Hepatic stellate cell (primary cell): ENCODE data around the gene SIGLEC14.
"Not testable (repeated sequence)": the region's sequence is repeated elsewhere in the genome, so short reads cannot be mapped to it uniquely, and the experiment has no call there.

Experiments used
- DNase-seq: peaks from one replicate; pipeline ENCODE4 v3.0.0; 2011; ENCODE audit warnings: low spot score

The SIGLEC14 gene

DNA sequence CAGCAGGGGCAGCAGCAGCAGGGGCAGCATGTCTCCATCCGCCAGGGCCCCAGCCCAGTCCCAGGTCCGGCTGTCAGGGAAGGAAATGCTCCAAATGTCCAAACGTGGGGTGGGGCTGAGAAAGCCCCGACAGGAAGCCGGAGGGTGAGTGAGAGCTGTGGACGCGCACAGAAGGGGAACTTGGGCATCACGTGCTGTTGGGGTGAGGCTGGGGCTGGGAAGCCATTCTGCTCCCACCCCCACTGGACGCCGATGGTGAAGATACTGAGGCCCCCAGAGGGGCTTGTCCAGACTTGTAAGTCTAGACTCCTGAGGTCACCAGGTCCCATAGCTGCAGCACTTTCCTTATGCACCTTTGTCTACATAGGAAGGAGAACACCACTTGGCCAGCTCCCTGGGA is at the start of gene SIGLEC14:
Gene SIGLEC14 (minus strand): TSS at position 96 of the 400 bp plus-strand sequence. CDS start 66 bp downstream, at position 30.
- DNase-seq: not testable (repeated sequence)

DNA sequence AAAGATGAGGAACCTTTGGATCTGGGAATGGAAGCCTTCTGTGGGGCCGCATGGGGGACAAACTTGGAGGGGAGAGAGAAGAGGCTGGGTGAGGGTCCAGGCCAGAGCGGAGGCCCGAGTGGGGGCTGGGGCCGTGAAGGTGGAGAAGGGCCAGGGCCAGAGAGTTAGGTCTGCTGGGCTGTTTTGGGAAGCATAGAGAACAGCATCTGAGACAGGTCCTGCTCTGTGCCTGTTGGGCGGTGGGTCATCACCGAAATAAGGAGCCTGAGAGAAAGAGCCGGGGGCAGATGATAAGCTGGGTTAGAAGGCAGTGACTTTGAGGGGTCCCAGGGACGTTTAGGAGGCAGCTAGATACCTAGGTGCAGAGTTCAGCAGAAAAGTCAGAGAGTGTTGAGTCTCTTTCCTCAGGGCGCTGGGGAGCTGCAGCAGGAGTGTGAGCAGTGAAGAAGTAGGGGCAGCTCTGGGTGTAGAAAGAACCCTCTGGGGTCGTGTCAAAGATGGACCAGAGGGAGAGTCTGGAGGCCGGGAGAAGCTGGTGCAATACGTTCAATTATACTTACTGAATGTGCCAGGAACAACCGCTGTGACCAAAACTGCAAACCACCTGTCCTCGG is 49.2 kb upstream of the SIGLEC14 start:
- no peak for DNase-seq

- DNase-seq: no peak
Measured at GRCh38 chr19:51695088-51695487, 48.5 kb upstream of the SIGLEC14 start.

GRCh38 chr19:51694318-51695085 is 47.9 kb upstream of the SIGLEC14 start:
- DNase-seq: no peak

- DNase-seq: no peak
Measured at GRCh38 chr19:51693819-51694218, 47.2 kb upstream of the SIGLEC14 start.

GRCh38 chr19:51693260-51693659 is 46.6 kb upstream of the SIGLEC14 start, which contains the start of gene SPACA6:
Gene SPACA6, plus strand, starts transcription at chr19:51693330. Its CDS starts 197 bp downstream, at chr19:51693527.
- DNase-seq: no peak

- DNase-seq: no peak
Measured at GRCh38 chr19:51692468-51692867, 45.8 kb upstream of the SIGLEC14 start.

DNA sequence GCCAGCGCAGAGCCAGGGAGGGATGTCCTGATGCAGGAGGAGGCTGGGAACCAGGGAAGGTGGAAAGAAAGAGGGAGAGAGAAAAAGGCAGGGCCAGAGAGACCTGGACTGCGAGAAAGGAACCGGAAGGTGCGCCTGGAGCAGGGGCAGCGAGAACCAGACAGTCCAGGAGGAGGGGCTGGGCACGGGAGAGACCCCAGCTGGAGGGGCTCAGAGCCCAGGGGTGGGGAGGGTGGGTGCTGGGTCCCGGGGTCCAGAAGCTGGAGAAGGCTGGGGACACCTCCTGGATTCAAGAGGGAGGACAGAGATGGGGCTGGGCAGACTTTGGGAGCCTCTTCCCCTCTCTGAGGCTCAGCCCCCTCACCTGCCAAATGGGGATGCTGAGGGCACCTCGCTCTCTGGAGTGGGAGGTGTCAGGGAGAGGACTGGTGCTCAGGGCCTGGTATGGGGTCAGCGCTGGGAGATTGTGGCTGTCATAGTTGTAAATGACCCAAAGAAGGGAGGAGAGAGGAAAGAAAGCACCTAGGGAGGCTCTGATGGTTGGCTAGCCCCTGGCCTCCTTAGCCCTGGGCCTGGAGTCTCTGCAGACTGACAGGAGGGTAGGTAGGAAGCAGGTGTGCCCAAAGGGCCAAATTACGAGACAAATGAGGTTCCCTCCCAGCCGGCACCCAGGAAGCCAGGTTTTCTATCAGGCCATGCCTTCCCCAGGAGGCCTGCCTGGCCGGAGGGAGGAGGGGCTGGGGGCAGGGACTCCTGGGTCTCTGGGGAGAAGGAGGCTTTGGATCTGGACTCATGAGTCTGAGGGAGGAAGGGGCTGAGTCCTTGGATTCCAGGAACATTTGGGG is 45.2 kb upstream of the SIGLEC14 start:
- DNase-seq: no peak

- no peak for DNase-seq
Measured at GRCh38 chr19:51691074-51691583, 44.5 kb upstream of the SIGLEC14 start.

GRCh38 chr19:51690454-51691073 is 43.9 kb upstream of the SIGLEC14 start:
- DNase-seq: peak; percentile 79

GRCh38 chr19:51689751-51690453 is 43.3 kb upstream of the SIGLEC14 start:
- no peak for DNase-seq

- peak; percentile 88 for DNase-seq
Measured at GRCh38 chr19:51688671-51689571, 42.3 kb upstream of the SIGLEC14 start.

- peak; percentile 70 for DNase-seq
Measured at GRCh38 chr19:51687791-51688670, 41.4 kb upstream of the SIGLEC14 start.

DNA sequence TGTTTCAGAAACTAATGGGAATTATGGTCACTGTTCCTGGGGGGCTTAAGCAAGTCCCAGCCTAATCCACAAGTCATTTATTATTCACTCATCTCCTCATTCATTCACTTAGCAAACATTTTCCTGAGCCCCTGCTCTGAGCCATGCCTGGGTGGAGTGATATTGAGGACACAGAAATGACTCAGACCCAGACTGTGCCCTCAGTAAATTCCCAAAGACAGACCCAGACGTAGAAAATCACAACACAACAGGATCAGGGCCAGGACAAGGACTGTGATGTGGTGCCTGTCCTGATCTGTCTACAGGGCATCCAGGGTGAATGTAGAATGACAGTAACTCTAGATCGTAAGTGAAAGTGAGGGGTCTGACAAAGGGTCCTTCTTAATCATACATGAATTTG is 39.5 kb upstream of the SIGLEC14 start:
- DNase-seq: no peak

DNA sequence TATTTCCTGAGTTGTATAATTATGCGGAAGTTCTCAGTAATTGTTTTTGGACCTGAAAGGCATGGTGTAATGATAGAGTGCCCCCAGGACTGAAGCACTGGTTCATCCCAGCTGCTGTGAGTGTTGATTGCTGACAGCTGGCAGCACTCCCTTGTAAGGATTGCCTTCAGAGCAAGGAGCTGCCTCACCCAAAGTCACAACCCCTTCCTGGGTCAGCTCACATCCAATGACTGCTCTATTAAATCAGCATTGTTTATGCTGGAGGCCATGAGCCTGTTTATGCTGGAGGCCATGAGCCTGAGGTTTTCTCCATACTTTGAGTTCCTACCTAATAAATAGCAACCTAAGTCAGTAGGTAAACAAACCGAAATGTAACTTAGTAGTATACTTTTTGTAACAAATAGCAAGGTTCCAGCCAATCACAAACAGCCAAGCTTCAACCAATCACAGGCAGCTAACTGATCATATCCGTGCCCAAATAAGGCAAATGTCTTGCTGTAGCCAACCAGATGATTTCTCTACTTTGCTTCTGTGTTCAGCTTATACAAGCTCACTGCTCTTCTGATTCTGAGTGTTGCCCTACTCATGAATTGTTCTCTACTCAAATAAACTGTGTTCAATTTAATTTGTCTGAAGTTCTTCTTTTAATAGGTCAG is 34.8 kb upstream of the SIGLEC14 start:
- no peak for DNase-seq

DNA sequence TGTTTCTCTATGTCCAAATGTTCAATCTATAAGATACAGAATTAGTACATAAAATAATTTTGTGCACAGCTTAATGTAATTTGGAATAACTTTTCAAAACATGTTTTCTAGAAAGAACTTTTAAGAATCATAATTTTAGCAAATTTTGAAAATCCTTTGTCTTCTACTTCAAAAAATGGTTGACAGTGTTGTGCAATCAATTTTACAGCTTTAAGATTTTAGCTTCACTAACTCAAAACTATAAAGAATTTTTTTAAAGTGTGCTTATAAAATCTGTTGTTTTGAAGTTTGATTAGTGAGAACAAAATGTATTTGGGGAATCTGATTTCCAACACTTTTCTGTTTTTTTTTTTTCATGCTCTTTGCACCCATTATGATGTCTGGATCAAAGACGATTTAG is 33.8 kb upstream of the SIGLEC14 start:
- DNase-seq: no peak

- DNase-seq: no peak
Measured at GRCh38 chr19:51676566-51677083, 30.0 kb upstream of the SIGLEC14 start.

DNA sequence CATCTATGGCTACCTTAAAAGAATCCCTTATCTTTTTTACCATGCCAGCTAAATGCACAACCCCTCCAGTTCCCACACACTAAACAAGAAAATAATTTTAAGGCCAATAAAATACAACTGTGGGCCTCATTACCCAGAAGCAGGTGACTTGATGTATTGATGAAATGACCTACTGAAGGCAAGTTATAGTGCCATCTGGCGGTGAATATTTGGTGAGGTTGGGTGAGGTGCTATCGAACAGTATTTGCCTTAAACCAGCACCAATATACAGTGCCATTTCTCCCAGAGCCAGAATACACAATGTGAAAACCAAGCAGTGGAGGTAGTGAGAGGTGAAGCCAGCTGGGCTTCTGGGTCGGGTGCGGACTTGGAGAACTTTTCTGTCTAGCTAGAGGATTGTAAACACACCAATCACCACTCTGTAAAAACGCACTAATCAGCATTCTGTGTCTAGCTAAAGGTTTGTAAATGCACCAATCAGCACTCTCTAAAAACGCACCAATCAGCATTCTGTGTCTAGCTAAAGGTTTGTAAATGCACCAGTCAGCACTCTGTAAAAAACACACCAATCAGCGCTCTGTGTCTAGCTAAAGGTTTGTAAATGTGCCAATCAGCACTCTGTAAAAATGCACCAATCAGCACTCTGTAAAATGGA is 29.4 kb upstream of the SIGLEC14 start:
- DNase-seq: not testable (repeated sequence)
